OCI-M1 (cell line): Measurements from ENCODE around the gene FCGR2B.
A peak's percentile ranks its signal among the peaks of the same experiment; 100 is the strongest.
"Not testable (repeated sequence)": the region's sequence is repeated elsewhere in the genome, so short reads cannot be mapped to it uniquely, and the experiment has no call there.

ENCODE experiments used
- DNase-seq: peaks from one replicate; lab custom pipeline; 2025; lab: John Stamatoyannopoulos, UW

Gene FCGR2B

GRCh38 chr1:161706113-161706481 is 43.2 kb downstream of the FCGR2B start:
- no peak for DNase-seq

- DNase-seq, result peak; percentile 90
Observed at GRCh38 chr1:161706482-161707347, 43.8 kb downstream of the FCGR2B start, which contains the start of gene FCRLA. TSS of gene FCRLA (plus strand) at chr1:161707229. CDS start at chr1:161707265, 36 bp downstream.

- DNase-seq, result no peak
Observed at GRCh38 chr1:161707503-161707902, 44.6 kb downstream of the FCGR2B start.

GRCh38 chr1:161709373-161709772 is 46.4 kb downstream of the FCGR2B start:
- DNase-seq, result no peak

GRCh38 chr1:161710560-161710959 is 47.6 kb downstream of the FCGR2B start:
- peak; percentile 56 for DNase-seq

- DNase-seq, result peak; percentile 39
Observed at GRCh38 chr1:161718559-161719324, 55.8 kb downstream of the FCGR2B start.

- DNase-seq, result no peak
Observed at GRCh38 chr1:161719325-161719611, 56.3 kb downstream of the FCGR2B start.

GRCh38 chr1:161720422-161720821 is 57.5 kb downstream of the FCGR2B start:
- no peak for DNase-seq

- peak; percentile 25 for DNase-seq
Observed at GRCh38 chr1:161720956-161721737, 58.2 kb downstream of the FCGR2B start, which contains the start of gene FCRLB. TSS of gene FCRLB (plus strand) at chr1:161721544. CDS start at chr1:161722673, 1,129 bp downstream.

GRCh38 chr1:161721738-161722343 is 58.9 kb downstream of the FCGR2B start:
- DNase-seq, result peak; percentile 91

GRCh38 chr1:161722406-161722805 is 59.5 kb downstream of the FCGR2B start:
- no peak for DNase-seq

GRCh38 chr1:161723459-161724141 is 60.7 kb downstream of the FCGR2B start:
- DNase-seq, result no peak

- DNase-seq, result not testable (repeated sequence)
Observed at GRCh38 chr1:161725258-161725907, 62.4 kb downstream of the FCGR2B start.

- DNase-seq, result peak; percentile 86
Observed at GRCh38 chr1:161725908-161726472, 63.0 kb downstream of the FCGR2B start.

- DNase-seq, result peak; percentile 94
Observed at GRCh38 chr1:161726473-161727255, 63.7 kb downstream of the FCGR2B start.

GRCh38 chr1:161727256-161727924 is 64.4 kb downstream of the FCGR2B start:
- peak; percentile 78 for DNase-seq
